ENCODE measurements around the gene MAGEB3. TPM values are rescaled to one million over a fixed set of nuclear protein-coding genes. Genes with fewer than 3 reads are reported as not detected.

The MAGEB3 gene
- total and polyA plus RNA-seq, 9 of the 15 experiments (the other 6 are each of a cell fraction or from before 2014, with no cell fraction given) = 0.07 to 0.11 TPM; not detected in 7

DNA sequence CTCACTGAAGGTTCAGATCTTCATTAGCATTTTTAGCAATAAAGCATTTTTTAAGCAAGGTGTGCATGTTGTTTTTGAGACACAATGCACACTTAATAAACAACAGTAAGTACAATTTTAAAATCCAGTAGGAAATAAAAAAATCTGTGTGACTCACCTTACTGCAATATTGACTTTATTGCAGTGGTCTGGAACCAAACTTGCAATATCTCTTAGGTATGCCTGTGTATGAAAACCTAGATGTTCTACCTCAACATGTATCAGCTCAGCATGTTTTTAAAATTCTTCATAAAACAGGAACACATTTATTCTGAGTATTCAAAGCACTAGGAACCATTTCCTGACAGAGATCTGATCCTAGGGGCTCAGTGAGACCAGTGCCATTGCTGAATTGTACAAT is 52.1 kb downstream of the MAGEB3 start:
- H3K9ac ChIP-seq (ENCODE audit: insufficient read depth in 1 of 2, low read depth in 2 of 2, low read length in 2 of 2) = 0 out of 4 replicates have a peak overlapping the region, but pooled peaks of 1 of the 2 experiments have one; percentile 29
- intact Hi-C loops (cut with micrococcal nuclease) (loop anchor here (5.0 kb wide), 1 partner anchor 65 kb away; the partner anchor contains the start of gene MAGEB2), in situ Hi-C loops (cut with MboI) (no loop called here)
- peak in 1 of 4 experiments; percentile 3 for DNase-seq (ENCODE audit: extremely low read depth in 1 of 4, low spot score in 3 of 4)
- H3K79me2 ChIP-seq (ENCODE audit: control insufficient read depth, insufficient read depth, low read length) = no peaks in the 10 kb centered on the region
- H3K27me3 ChIP-seq (ENCODE audit: control insufficient read depth in 2 of 2, insufficient read depth in 2 of 2, low read length in 2 of 2) = no peaks in the 10 kb centered on the region
- H2AFZ ChIP-seq (ENCODE audit: low read depth, low read length) = peak overlapping the region; percentile 71; the same call in 1 of the 2 replicates
- no peak overlapping the region for H3K4me2 ChIP-seq (ENCODE audit: insufficient read depth, low read length)
- H3K9me3 ChIP-seq (replicated peaks; ENCODE audit: control insufficient read depth, insufficient read depth, low read depth, low read length) = no peaks in the 10 kb centered on the region
- ATAC-seq = no peak
- H3K4me3 ChIP-seq = no peak overlapping the region
- H3K9me1 ChIP-seq (ENCODE audit: control insufficient read depth, insufficient read depth, low read length) = no peaks in the 10 kb centered on the region
- ChIA-PET POLR2A (no interaction called here), CTCF (ENCODE audit: low intra/inter-chr PET ratio) (no interaction called here)
- H4K20me1 ChIP-seq (replicated peaks; ENCODE audit: control insufficient read depth, insufficient read depth, low read length) = no peaks in the 10 kb centered on the region
- FAIRE-seq = no peak
- peaks cover 0 to 20% of the 10 kb centered on the region in 2 experiments; a peak in 2 of 5 replicates for H3K4me1 ChIP-seq (replicated peaks in 1 of 2; ENCODE audit: control insufficient read depth in 2 of 2, insufficient read depth in 2 of 2, low read length in 2 of 2)
- peak overlapping the region; percentile 86 for H3K27ac ChIP-seq (ENCODE audit: extremely low read depth, low read depth, low read length)
- no peaks in the 10 kb centered on the region for H3K36me3 ChIP-seq (ENCODE audit: control insufficient read depth, insufficient read depth, low read length)
- no TSS peak for BruUV-seq (replicated peaks)
- TF ChIP-seq EHMT2 (IDR thresholded peaks at IDR 0.05) (no peak), POLR2AphosphoS5 (IDR thresholded peaks at IDR 0.05; ENCODE audit: control insufficient read depth, insufficient read depth, low read depth, low read length) (no peak), ZNF384 (IDR thresholded peaks at IDR 0.05; ENCODE audit: low read depth, low read length) (no peak), PHB2 (IDR thresholded peaks at IDR 0.05; ENCODE audit: low read depth) (no peak), HLTF (IDR thresholded peaks at IDR 0.05) (no peak), POLR2AphosphoS2 (IDR thresholded peaks at IDR 0.05; ENCODE audit: low read length) (no peak), RBM15 (IDR thresholded peaks at IDR 0.05; ENCODE audit: insufficient read depth, low read length) (no peak), RAD51 (IDR thresholded peaks at IDR 0.05; ENCODE audit: borderline replicate concordance, low read depth) (no peak)
